PC-3 (cell line): ENCODE data around the gene ZFP92. TPM values are rescaled to one million over a fixed set of nuclear protein-coding genes. Genes with fewer than 3 reads are reported as not detected.
"Not testable (repeated sequence)": the region's sequence is repeated elsewhere in the genome, so short reads cannot be mapped to it uniquely, and the experiment has no call there.

ENCODE experiments used
- ATAC-seq: fragments of 200-7000 bp; cut with Tn5 transposase; 2 replicates; pipeline ENCODE4 v1.9.1; 2020; ENCODE audit warnings: mild to moderate bottlenecking, moderate library complexity
- BruUV-seq: library from RNA; stranded (reverse); fragments of 400-500 nt; replicated peaks from 2 replicates; lab custom pipeline; 2021; lab: Mats Ljungman, UMichigan
- CTCF ChIA-PET: fragments of 300-600 bp; sonication (Branson Sonifier 250); formaldehyde crosslinking; loops from one replicate; lab custom pipeline; 2022; ENCODE audit warnings: antibody characterized with exemption; lab: Charles Lee
- POLR2A ChIA-PET: fragments of 300-600 bp; sonication (Branson Sonifier 250); formaldehyde crosslinking; loops from one replicate; lab custom pipeline; 2022; ENCODE audit warnings: antibody characterized with exemption; ENCODE audit not compliant: unreplicated experiment; lab: Charles Lee
- DNase-seq: peaks from one replicate; pipeline ENCODE4 v3.0.0-alpha.2; 2015
- H2AFZ ChIP-seq: fragments of 300-600 bp; sonication (generic); 2 replicates; pipeline ENCODE4 v1.6.0; 2016; ENCODE audit warnings: antibody characterized with exemption, low read length
- H3F3A ChIP-seq: fragments of 300-600 bp; sonication (generic); one replicate; pipeline ENCODE4 v1.6.0; 2017; ENCODE audit warnings: antibody characterized with exemption, low read length, control low read depth, mild to moderate bottlenecking; ENCODE audit not compliant: unreplicated experiment
- H3K27ac ChIP-seq: fragments of 300-600 bp; sonication (generic); 2 replicates; pipeline ENCODE4 v1.5.1; 2016; ENCODE audit warnings: mild to moderate bottlenecking, low read length
- H3K27me3 ChIP-seq: fragments of 300-600 bp; sonication (generic); 2 replicates; pipeline ENCODE4 v1.6.1; 2016; ENCODE audit warnings: low read length, mixed read lengths
- H3K36me3 ChIP-seq: fragments of 300-600 bp; sonication (generic); 2 replicates; pipeline ENCODE4 v1.6.1; 2016; ENCODE audit warnings: low read depth, mixed run types, low read length, mixed read lengths
- H3K4me1 ChIP-seq: fragments of 300-600 bp; sonication (generic); 2 replicates; pipeline ENCODE4 v1.5.1; 2016; ENCODE audit warnings: low read length; ENCODE audit not compliant: insufficient read depth
- H3K4me2 ChIP-seq: fragments of 300-600 bp; sonication (generic); 2 replicates; pipeline ENCODE4 v1.6.0; 2016; ENCODE audit warnings: low read length
- H3K4me3 ChIP-seq: fragments of 300-600 bp; sonication (generic); 2 replicates; pipeline ENCODE4 v1.5.1; 2016; ENCODE audit warnings: mild to moderate bottlenecking, low read length, mixed read lengths
- H3K79me2 ChIP-seq: fragments of 300-600 bp; sonication (generic); 2 replicates; pipeline ENCODE4 v1.6.1; 2017; ENCODE audit warnings: low read length, mixed read lengths
- H3K9ac ChIP-seq: fragments of 300-600 bp; sonication (generic); 2 replicates; pipeline ENCODE4 v1.6.0; 2016; ENCODE audit warnings: mild to moderate bottlenecking, low read length
- H3K9me2 ChIP-seq: fragments of 300-600 bp; sonication (generic); replicated peaks from 2 replicates; pipeline ENCODE4 v1.6.1; 2016; ENCODE audit warnings: mixed run types, low read length, mixed read lengths
- H3K9me3 ChIP-seq: fragments of 300-600 bp; sonication (generic); 2 replicates; pipeline ENCODE4 v1.6.1; 2016; ENCODE audit warnings: low read length, mixed read lengths
- H4K20me1 ChIP-seq: fragments of 300-600 bp; sonication (generic); 2 replicates; pipeline ENCODE4 v1.6.1; 2016; ENCODE audit warnings: low read length, mixed read lengths
- EZH2 ChIP-seq: fragments of 300-600 bp; sonication (generic); IDR thresholded peaks from one replicate; pipeline ENCODE4 v1.6.1; 2017; ENCODE audit warnings: antibody characterized with exemption, mild to moderate bottlenecking, low read length; ENCODE audit not compliant: unreplicated experiment
- EZH2phosphoT487 ChIP-seq: fragments of 300-600 bp; sonication (generic); IDR thresholded peaks from 2 replicates; pipeline ENCODE4 v1.6.1; 2018; ENCODE audit warnings: mild to moderate bottlenecking, antibody characterized with exemption, low read length, borderline replicate concordance
- intact Hi-C: fragments of 100-400 bp; cut with micrococcal nuclease; formaldehyde crosslinking; loops from 2 replicates; pipeline ENCODE4 v1.9.0; 2023
- total RNA-seq: library from RNA; depleted of rRNA; stranded (reverse); fragments of >200 nt; gene quantifications from 2 replicates; pipeline ENCODE4 v1.2.3, GENCODE V29; 2014
- TF ChIP-seq, protein P1 (sequence below): fragments of 300-600 bp; sonication (generic); conservative IDR thresholded peaks from 2 replicates; pipeline ENCODE4 v1.5.1; 2017; ENCODE audit warnings: antibody characterized with exemption, low read depth, mild to moderate bottlenecking, low read length

Gene ZFP92
- total RNA-seq, 1 experiment from 2014 or later = not detected

- no peaks in the 10 kb centered on the region for H4K20me1 ChIP-seq
- H3K9me3 ChIP-seq = no peaks in the 10 kb centered on the region
- DNase-seq = no peak
- intact Hi-C loops = no loop called here
- H2AFZ ChIP-seq = no peak overlapping the region
- H3K4me3 ChIP-seq = no peak overlapping the region
- POLR2A ChIA-PET = no interaction called here
- no peaks in the 10 kb centered on the region for H3K36me3 ChIP-seq
- H3F3A ChIP-seq = no peaks in the 10 kb centered on the region
- H3K27ac ChIP-seq = no peak overlapping the region
- H3K79me2 ChIP-seq = no peaks in the 10 kb centered on the region
- no TSS peak for BruUV-seq
- no peak for TF ChIP-seq EZH2
- TF ChIP-seq EZH2phosphoT487 = no peak
- TF ChIP-seq, protein P1, sequence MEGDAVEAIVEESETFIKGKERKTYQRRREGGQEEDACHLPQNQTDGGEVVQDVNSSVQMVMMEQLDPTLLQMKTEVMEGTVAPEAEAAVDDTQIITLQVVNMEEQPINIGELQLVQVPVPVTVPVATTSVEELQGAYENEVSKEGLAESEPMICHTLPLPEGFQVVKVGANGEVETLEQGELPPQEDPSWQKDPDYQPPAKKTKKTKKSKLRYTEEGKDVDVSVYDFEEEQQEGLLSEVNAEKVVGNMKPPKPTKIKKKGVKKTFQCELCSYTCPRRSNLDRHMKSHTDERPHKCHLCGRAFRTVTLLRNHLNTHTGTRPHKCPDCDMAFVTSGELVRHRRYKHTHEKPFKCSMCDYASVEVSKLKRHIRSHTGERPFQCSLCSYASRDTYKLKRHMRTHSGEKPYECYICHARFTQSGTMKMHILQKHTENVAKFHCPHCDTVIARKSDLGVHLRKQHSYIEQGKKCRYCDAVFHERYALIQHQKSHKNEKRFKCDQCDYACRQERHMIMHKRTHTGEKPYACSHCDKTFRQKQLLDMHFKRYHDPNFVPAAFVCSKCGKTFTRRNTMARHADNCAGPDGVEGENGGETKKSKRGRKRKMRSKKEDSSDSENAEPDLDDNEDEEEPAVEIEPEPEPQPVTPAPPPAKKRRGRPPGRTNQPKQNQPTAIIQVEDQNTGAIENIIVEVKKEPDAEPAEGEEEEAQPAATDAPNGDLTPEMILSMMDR = no peak
- H3K4me2 ChIP-seq = no peak overlapping the region
- H3K9ac ChIP-seq = no peak overlapping the region
- ATAC-seq = no peak
- H3K27me3 ChIP-seq = no peaks in the 10 kb centered on the region
- H3K9me2 ChIP-seq = no peaks in the 10 kb centered on the region
- no peaks in the 10 kb centered on the region for H3K4me1 ChIP-seq
- CTCF ChIA-PET = no interaction called here
Measured at GRCh38 chrX:153388722-153389459, 22.4 kb upstream of the ZFP92 start.

GRCh38 chrX:153389460-153389768 lies 21.9 kb upstream of the ZFP92 start:
- BruUV-seq, POLR2A ChIA-PET: not testable (repeated sequence)

GRCh38 chrX:153392642-153393321 lies 18.5 kb upstream of the ZFP92 start:
- H3K79me2 ChIP-seq = no peaks in the 10 kb centered on the region
- H3K4me1 ChIP-seq = no peaks in the 10 kb centered on the region
- no peak overlapping the region for H3K9ac ChIP-seq
- no peaks in the 10 kb centered on the region for H3K36me3 ChIP-seq
- H3K4me2 ChIP-seq = no peak overlapping the region
- ChIA-PET CTCF (no interaction called here), POLR2A (no interaction called here)
- no peak overlapping the region for H2AFZ ChIP-seq
- H3K4me3 ChIP-seq = no peak overlapping the region
- DNase-seq (no peak), ATAC-seq (no peak)
- no peak overlapping the region for H3K27ac ChIP-seq
- intact Hi-C loops = no loop called here
- no peaks in the 10 kb centered on the region for H3K9me3 ChIP-seq
- no peaks in the 10 kb centered on the region for H3K9me2 ChIP-seq
- H4K20me1 ChIP-seq = no peaks in the 10 kb centered on the region
- TF ChIP-seq, protein P1 = no peak
- TF ChIP-seq EZH2 (no peak), EZH2phosphoT487 (no peak)
- BruUV-seq = no TSS peak
- H3K27me3 ChIP-seq = no peaks in the 10 kb centered on the region
- H3F3A ChIP-seq = no peaks in the 10 kb centered on the region

More at GRCh38 chrX:153389460-153389768, 21.9 kb upstream of the ZFP92 start:
- ATAC-seq, H3K27ac ChIP-seq, H3K9me2 ChIP-seq, H3K79me2 ChIP-seq, H3K36me3 ChIP-seq, H2AFZ ChIP-seq, intact Hi-C loops, DNase-seq, H3K9ac ChIP-seq, H3K4me2 ChIP-seq, H3K27me3 ChIP-seq, H3F3A ChIP-seq, H3K4me3 ChIP-seq, H4K20me1 ChIP-seq, H3K4me1 ChIP-seq, CTCF ChIA-PET, H3K9me3 ChIP-seq: not testable (repeated sequence)
